Liver (tissue), 9 donors: ENCODE measurements around the gene ADARB1. TPM values are rescaled to one million over a fixed set of nuclear protein-coding genes. Genes with fewer than 3 reads are reported as not detected.
A peak's percentile ranks its signal among the peaks of the same experiment; 100 is the strongest.

Experiments
- DNase-seq: peaks from one replicate; pipeline ENCODE4 v3.0.0-alpha.2; 2017; ENCODE audit warnings: low spot score
- H3K27ac ChIP-seq, 2 donors: one replicate each; pipeline ENCODE4 v1.7.0; 2013; ENCODE audit warnings: inconsistent platforms in 2 of 2, low read length in 2 of 2, control low read depth in 1 of 2, low read depth in 1 of 2, mild to moderate bottlenecking in 1 of 2
- H3K27me3 ChIP-seq, 4 donors: one replicate each; pipeline versions ENCODE4 v1.6.1 to v1.7.0; 2013; ENCODE audit warnings: low read length in 3 of 4, inconsistent platforms in 1 of 4, mild to moderate bottlenecking in 1 of 4, moderate library complexity in 1 of 4; ENCODE audit not compliant: control insufficient read depth in 4 of 4, insufficient read depth in 4 of 4
- H3K36me3 ChIP-seq, 4 donors: one replicate each; pipeline versions ENCODE4 v1.6.1 to v1.7.0; 2013; ENCODE audit warnings: low read length in 3 of 4, mild to moderate bottlenecking in 3 of 4, low read depth in 1 of 4, moderate library complexity in 1 of 4; ENCODE audit not compliant: control insufficient read depth in 4 of 4, insufficient read depth in 3 of 4
- H3K4me1 ChIP-seq, 4 donors: one replicate each; pipeline versions ENCODE4 v1.6.1 to v1.7.0; 2013; ENCODE audit warnings: low read length in 3 of 4, mild to moderate bottlenecking in 3 of 4, moderate library complexity in 1 of 4; ENCODE audit not compliant: control insufficient read depth in 4 of 4, insufficient read depth in 4 of 4
- H3K4me3 ChIP-seq, 3 donors: one replicate each; pipeline versions ENCODE4 v1.6.1 to v1.7.0; 2013; ENCODE audit warnings: low read length in 3 of 3, control low read depth in 1 of 3, low read depth in 1 of 3, mild to moderate bottlenecking in 1 of 3
- H3K9ac ChIP-seq, 2 donors: one replicate each; pipeline ENCODE4 v1.7.0; 2013; ENCODE audit warnings: low read length in 2 of 2, mild to moderate bottlenecking in 2 of 2, moderate library complexity in 2 of 2, control low read depth in 1 of 2, low read depth in 1 of 2
- H3K9me3 ChIP-seq, 4 donors: one replicate each; pipeline versions ENCODE4 v1.6.1 to v1.7.0; 2013; ENCODE audit warnings: low read length in 3 of 4; ENCODE audit not compliant: control insufficient read depth in 4 of 4
- ATF3 ChIP-seq: IDR thresholded peaks from 2 replicates; pipeline ENCODE4 v1.6.1; 2016; ENCODE audit warnings: antibody characterized with exemption
- CTCF ChIP-seq: fragments of 150-350 bp; IDR thresholded peaks from 2 replicates; pipeline ENCODE4 v1.5.1; 2017; ENCODE audit warnings: improper control_type of control experiment, low read depth, low read length; ENCODE audit not compliant: missing input control
- EGR1 ChIP-seq, 2 donors: IDR thresholded peaks; 2 replicates each; pipeline ENCODE4 v1.6.1; 2016 to 2018; ENCODE audit warnings: antibody characterized with exemption in 2 of 2, low read depth in 2 of 2
- FOXA1 ChIP-seq: IDR thresholded peaks from 2 replicates; pipeline ENCODE4 v1.6.1; 2016; ENCODE audit warnings: antibody characterized with exemption
- FOXA2 ChIP-seq: IDR thresholded peaks from 2 replicates; pipeline ENCODE4 v1.6.1; 2016; ENCODE audit warnings: antibody characterized with exemption
- GABPA ChIP-seq, 2 donors: IDR thresholded peaks in 1 of 2; conservative IDR thresholded peaks in 1 of 2; 2 replicates each; pipeline ENCODE4 v1.6.1; 2016; ENCODE audit warnings: antibody characterized with exemption in 2 of 2, mild to moderate bottlenecking in 1 of 2, moderate library complexity in 1 of 2
- HNF4A ChIP-seq, 2 donors: conservative IDR thresholded peaks; 2 replicates each; pipeline ENCODE4 v1.6.1; 2016; ENCODE audit warnings: antibody characterized with exemption in 2 of 2, mild to moderate bottlenecking in 2 of 2
- HNF4G ChIP-seq: IDR thresholded peaks from 2 replicates; pipeline ENCODE4 v1.6.1; 2016; ENCODE audit warnings: antibody characterized with exemption
- JUND ChIP-seq, 2 donors: IDR thresholded peaks; 2 replicates each; pipeline ENCODE4 v1.6.1; 2016; ENCODE audit warnings: antibody characterized with exemption in 2 of 2
- MAX ChIP-seq: IDR thresholded peaks from 2 replicates; pipeline ENCODE4 v1.6.1; 2016; ENCODE audit warnings: antibody characterized with exemption
- NR2F2 ChIP-seq: IDR thresholded peaks from 2 replicates; pipeline ENCODE4 v1.6.1; 2016; ENCODE audit warnings: antibody characterized with exemption
- RAD21 ChIP-seq, 2 donors: IDR thresholded peaks; 2 replicates each; pipeline ENCODE4 v1.6.1; 2016; ENCODE audit warnings: antibody characterized with exemption in 2 of 2, mild to moderate bottlenecking in 2 of 2
- REST ChIP-seq: IDR thresholded peaks from 2 replicates; pipeline ENCODE4 v1.6.1; 2016; ENCODE audit warnings: antibody characterized with exemption, mild to moderate bottlenecking
- RXRA ChIP-seq, 2 donors: IDR thresholded peaks; 2 replicates each; pipeline ENCODE4 v1.6.1; 2017 to 2018; ENCODE audit warnings: antibody characterized with exemption in 2 of 2, mild to moderate bottlenecking in 1 of 2
- SP1 ChIP-seq: IDR thresholded peaks from 2 replicates; pipeline ENCODE4 v1.6.1; 2018; ENCODE audit warnings: antibody characterized with exemption, mild to moderate bottlenecking
- TAF1 ChIP-seq: conservative IDR thresholded peaks from 2 replicates; pipeline ENCODE4 v1.6.1; 2016; ENCODE audit warnings: antibody characterized with exemption, mild to moderate bottlenecking
- YY1 ChIP-seq: IDR thresholded peaks from 2 replicates; pipeline ENCODE4 v1.6.1; 2016; ENCODE audit warnings: antibody characterized with exemption, mild to moderate bottlenecking
- ZBTB33 ChIP-seq: IDR thresholded peaks from 2 replicates; pipeline ENCODE4 v1.6.1; 2016; ENCODE audit warnings: antibody characterized with exemption
- WGBS: extraction: QIAGEN DNeasy Blood & Tissue Kit; methylation state at CpG from one replicate; pipeline ENCODE4 v1.1.7; 2013; 5-methylcytosine and 5-hydroxymethylcytosine counted together
- polyA plus RNA-seq, 2 donors: library from polyadenylated mRNA; stranded (reverse) in 1 of 2; unstranded in 1 of 2; fragments of 200-250 nt in 1 of 2; fragments of >200 nt in 1 of 2; fragmentation: Nextera tagmentation in 1 of 2; extraction: Ambion mirVana in 1 of 2; gene quantifications; one replicate each; pipeline versions ENCODE4 v1.2.1 to v1.2.3, GENCODE V29; 2013 to 2015
- total RNA-seq, 2 donors: library from RNA; depleted of rRNA; stranded (reverse); fragments of >200 nt; gene quantifications; one replicate each; pipeline ENCODE4 v1.2.3, GENCODE V29; 2014
- donor health status: healthy.
- donor health status: healthy.
- donor health status: healthy.
- donor health status: healthy.
- donor health status: healthy.

The ADARB1 gene
- total and polyA plus RNA-seq, 4 donors: 1.6 to 7.8 (median 2.9) TPM

GRCh38 chr21:45056296-45056904 lies 18.0 kb upstream of the ADARB1 start:
- H3K9me3 ChIP-seq: no peaks in the 10 kb centered on the region
- H3K4me1 ChIP-seq: no peaks in the 10 kb centered on the region
- no peak overlapping the region for H3K4me3 ChIP-seq
- no peaks in the 10 kb centered on the region for H3K36me3 ChIP-seq
- no peak overlapping the region for H3K9ac ChIP-seq
- H3K27me3 ChIP-seq: no peaks in the 10 kb centered on the region
- 79% methylated on average over 22 of the region's 22 CpGs for WGBS
- DNase-seq: no peak
- H3K27ac ChIP-seq: peak overlapping the region in 1 of 2 donors; percentile 20
- TF ChIP-seq HNF4A (conservative IDR thresholded peaks at IDR 0.05) (no peak), ATF3 (no peak), NR2F2 (no peak), GABPA (IDR thresholded peaks at IDR 0.05 in 1 of 2, conservative IDR thresholded peaks at IDR 0.05 in 1 of 2) (no peak), YY1 (no peak), FOXA2 (no peak), TAF1 (no peak), ZBTB33 (no peak), RXRA (IDR thresholded peaks at IDR 0.05) (no peak), EGR1 (IDR thresholded peaks at IDR 0.05; ENCODE audit: low read depth in 2 of 2) (no peak), REST (no peak), FOXA1 (no peak), JUND (IDR thresholded peaks at IDR 0.05) (no peak)

GRCh38 chr21:45056917-45057560 lies 17.3 kb upstream of the ADARB1 start:
- 76% methylated on average over 12 of the region's 12 CpGs for WGBS
- no peak overlapping the region for H3K27ac ChIP-seq
- H3K4me1 ChIP-seq: no peaks in the 10 kb centered on the region
- H3K9ac ChIP-seq: no peak overlapping the region
- H3K27me3 ChIP-seq: no peaks in the 10 kb centered on the region
- no peaks in the 10 kb centered on the region for H3K9me3 ChIP-seq
- no peak overlapping the region for H3K4me3 ChIP-seq
- no peak for DNase-seq
- H3K36me3 ChIP-seq: no peaks in the 10 kb centered on the region
- TF ChIP-seq FOXA1 (no peak), CTCF (no peak), RXRA (IDR thresholded peaks at IDR 0.05) (no peak), ZBTB33 (no peak), YY1 (no peak), SP1 (no peak), RAD21 (IDR thresholded peaks at IDR 0.05) (no peak), FOXA2 (no peak), GABPA (IDR thresholded peaks at IDR 0.05 in 1 of 2, conservative IDR thresholded peaks at IDR 0.05 in 1 of 2) (no peak), NR2F2 (no peak), ATF3 (no peak), MAX (no peak), EGR1 (IDR thresholded peaks at IDR 0.05; ENCODE audit: low read depth in 2 of 2) (no peak), TAF1 (no peak), HNF4G (no peak)
